SK-N-MC (cell line): ENCODE data around the gene DOC2B.
"Not testable (repeated sequence)": the region's sequence is repeated elsewhere in the genome, so short reads cannot be mapped to it uniquely, and the experiment has no call there.

Experiments used
- DNase-seq: peaks from one replicate; pipeline ENCODE4 v3.0.0-alpha.2; 2011; ENCODE audit warnings: low read depth, low spot score
- H3K27ac ChIP-seq: fragments of 200-600 bp; sonication (generic); 2 replicates; pipeline ENCODE4 v1.5.1; 2016; ENCODE audit warnings: mixed run types
- H3K36me3 ChIP-seq: fragments of 200-600 bp; sonication (generic); 2 replicates; pipeline ENCODE4 v1.6.1; 2017; ENCODE audit warnings: antibody characterized with exemption, low read length, mixed read lengths; ENCODE audit not compliant: insufficient read depth
- H3K4me3 ChIP-seq: fragments of 200-600 bp; sonication (generic); 2 replicates; pipeline ENCODE4 v1.5.1; 2016
- H3K9ac ChIP-seq: fragments of 200-600 bp; sonication (generic); 2 replicates; pipeline ENCODE4 v1.8.0; 2017; ENCODE audit warnings: mixed run types, mixed read lengths; ENCODE audit not compliant: insufficient read length
- H3K9me3 ChIP-seq: fragments of 200-600 bp; sonication (generic); 2 replicates; pipeline ENCODE4 v1.6.1; 2017; ENCODE audit warnings: low read depth, mild to moderate bottlenecking, antibody characterized with exemption, low read length, moderate library complexity, mixed read lengths
- EZH2 ChIP-seq: fragments of 200-600 bp; sonication (generic); IDR thresholded peaks from one replicate; pipeline ENCODE4 v1.6.1; 2017; ENCODE audit warnings: antibody characterized with exemption
- FOXP2 ChIP-seq: optimal IDR thresholded peaks from 2 replicates; pipeline ENCODE3; 2011; ENCODE audit warnings: mild to moderate bottlenecking, moderate library complexity; ENCODE audit not compliant: insufficient read depth; ENCODE audit errors: extremely low read length, control extremely low read depth
- POLR2AphosphoS5 ChIP-seq: IDR thresholded peaks from 2 replicates; pipeline ENCODE4 v1.6.1; 2012; ENCODE audit warnings: mild to moderate bottlenecking, low read depth, low read length, borderline replicate concordance

Gene DOC2B

GRCh38 chr17:213286-214105, 32.0 kb upstream of the DOC2B start:
- Histone ChIP-seq H3K4me3 (no peak overlapping the region), H3K36me3 (no peaks in the 10 kb centered on the region), H3K9ac (no peak overlapping the region), H3K27ac (no peak overlapping the region), H3K9me3 (no peaks in the 10 kb centered on the region)
- DNase-seq: no peak
- TF ChIP-seq POLR2AphosphoS5 (no peak), EZH2 (no peak), FOXP2 (no peak)

GRCh38 chr17:210402-210801, 29.0 kb upstream of the DOC2B start:
- Histone ChIP-seq H3K9ac (no peak overlapping the region), H3K36me3 (no peaks in the 10 kb centered on the region), H3K9me3 (no peaks in the 10 kb centered on the region), H3K27ac (no peak overlapping the region), H3K4me3 (no peak overlapping the region)
- no peak for DNase-seq
- TF ChIP-seq EZH2 (no peak), POLR2AphosphoS5 (no peak), FOXP2 (no peak)

DNA sequence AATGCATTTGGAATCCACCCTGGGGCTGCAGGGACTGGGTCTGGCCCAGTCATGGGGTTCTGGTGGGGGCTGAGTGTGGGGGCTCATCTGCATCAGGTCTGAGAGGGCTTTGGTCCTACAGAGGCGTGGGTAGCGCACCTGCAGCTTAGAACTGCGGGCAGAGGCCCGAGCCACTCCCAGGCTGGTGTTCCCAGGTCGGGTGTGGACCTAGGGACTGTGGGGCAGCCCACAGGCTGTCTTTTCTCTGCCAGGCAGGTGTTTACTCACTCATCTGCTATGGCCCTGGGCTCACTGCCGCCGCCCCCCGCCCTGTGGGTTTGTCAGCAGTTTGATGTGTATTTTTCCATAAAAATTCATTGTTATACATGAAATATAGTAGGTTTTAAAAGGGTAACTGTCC, 27.0 kb upstream of the DOC2B start:
- TF ChIP-seq FOXP2 (no peak), EZH2 (no peak), POLR2AphosphoS5 (no peak)
- Histone ChIP-seq H3K9me3 (no peaks in the 10 kb centered on the region), H3K4me3 (no peak overlapping the region), H3K9ac (no peak overlapping the region), H3K27ac (no peak overlapping the region), H3K36me3 (no peaks in the 10 kb centered on the region)
- DNase-seq: no peak

DNA sequence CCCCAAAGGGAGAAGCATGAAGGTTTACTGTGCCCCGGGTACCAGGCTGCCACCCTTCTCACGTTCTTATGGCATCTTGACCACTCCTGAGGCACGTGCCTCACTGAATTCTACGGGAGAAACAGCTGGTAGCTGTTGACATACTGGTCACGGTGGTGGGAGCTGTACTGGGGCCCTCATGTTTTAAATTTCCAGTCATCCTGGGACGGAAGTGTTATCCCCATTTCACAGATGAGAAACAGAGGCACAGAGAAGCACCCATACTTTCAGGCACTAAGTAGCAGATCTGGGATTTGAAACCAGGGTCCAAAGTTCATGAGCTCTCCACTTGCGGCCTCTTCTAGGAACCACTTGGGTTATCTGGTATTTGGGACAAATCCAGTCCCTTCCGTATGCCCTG, 26.3 kb upstream of the DOC2B start:
- no peak overlapping the region for H3K9ac ChIP-seq
- no peaks in the 10 kb centered on the region for H3K9me3 ChIP-seq
- DNase-seq: no peak
- H3K27ac ChIP-seq: no peak overlapping the region
- no peaks in the 10 kb centered on the region for H3K36me3 ChIP-seq
- TF ChIP-seq FOXP2 (no peak), EZH2 (no peak), POLR2AphosphoS5 (no peak)
- no peak overlapping the region for H3K4me3 ChIP-seq

- Histone ChIP-seq H3K36me3 (no peaks in the 10 kb centered on the region), H3K27ac (no peak overlapping the region), H3K9ac (no peak overlapping the region), H3K4me3 (no peak overlapping the region), H3K9me3 (no peaks in the 10 kb centered on the region)
- DNase-seq: no peak
- TF ChIP-seq EZH2 (no peak), FOXP2 (no peak)
Measured at GRCh38 chr17:206941-207560, 25.6 kb upstream of the DOC2B start.

DNA sequence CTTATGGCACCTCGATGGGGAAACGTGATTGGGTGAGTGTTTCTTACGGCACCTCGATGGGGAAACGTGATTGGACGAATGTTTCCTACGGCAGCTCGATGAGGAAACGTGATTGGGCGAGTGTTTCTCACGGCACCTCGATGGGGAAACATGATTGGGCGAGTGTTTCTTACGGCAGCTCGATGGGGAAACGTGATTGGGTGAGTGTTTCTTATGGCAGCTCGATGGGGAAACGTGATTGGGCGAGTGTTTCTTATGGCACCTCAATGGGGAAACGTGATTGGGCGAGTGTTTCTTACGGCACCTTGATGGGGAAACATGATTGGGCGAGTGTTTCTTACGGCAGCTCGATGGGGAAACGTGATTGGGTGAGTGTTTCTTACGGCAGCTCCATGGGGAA, 25.0 kb upstream of the DOC2B start:
- not testable (repeated sequence) for H3K4me3 ChIP-seq, DNase-seq, H3K9me3 ChIP-seq, H3K36me3 ChIP-seq, H3K27ac ChIP-seq, H3K9ac ChIP-seq

DNA sequence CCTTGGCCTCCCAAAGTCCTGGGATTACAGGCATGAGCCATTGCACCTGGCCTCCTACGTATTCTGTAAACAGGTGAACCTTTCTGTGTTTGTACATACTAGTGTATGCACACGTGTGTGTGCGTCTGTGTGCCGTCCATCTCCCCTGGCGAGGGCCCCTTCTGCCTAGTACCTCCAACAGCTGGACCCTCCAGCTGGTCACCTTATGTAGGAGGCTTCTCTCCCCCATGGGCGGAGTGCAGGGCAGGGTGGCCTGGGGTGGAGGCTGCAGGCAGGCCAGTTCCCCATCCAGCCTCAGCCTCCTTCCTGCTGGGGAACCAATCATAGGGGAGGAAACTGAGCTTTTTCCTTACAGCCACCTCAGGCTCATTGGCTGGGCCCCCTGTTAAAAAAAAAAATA, 24.4 kb upstream of the DOC2B start:
- H3K36me3 ChIP-seq: no peaks in the 10 kb centered on the region
- no peaks in the 10 kb centered on the region for H3K9me3 ChIP-seq
- no peak overlapping the region for H3K9ac ChIP-seq
- no peak for TF ChIP-seq FOXP2
- TF ChIP-seq EZH2: no peak
- no peak for TF ChIP-seq POLR2AphosphoS5
- H3K27ac ChIP-seq: no peak overlapping the region
- DNase-seq: no peak
- no peak overlapping the region for H3K4me3 ChIP-seq

DNA sequence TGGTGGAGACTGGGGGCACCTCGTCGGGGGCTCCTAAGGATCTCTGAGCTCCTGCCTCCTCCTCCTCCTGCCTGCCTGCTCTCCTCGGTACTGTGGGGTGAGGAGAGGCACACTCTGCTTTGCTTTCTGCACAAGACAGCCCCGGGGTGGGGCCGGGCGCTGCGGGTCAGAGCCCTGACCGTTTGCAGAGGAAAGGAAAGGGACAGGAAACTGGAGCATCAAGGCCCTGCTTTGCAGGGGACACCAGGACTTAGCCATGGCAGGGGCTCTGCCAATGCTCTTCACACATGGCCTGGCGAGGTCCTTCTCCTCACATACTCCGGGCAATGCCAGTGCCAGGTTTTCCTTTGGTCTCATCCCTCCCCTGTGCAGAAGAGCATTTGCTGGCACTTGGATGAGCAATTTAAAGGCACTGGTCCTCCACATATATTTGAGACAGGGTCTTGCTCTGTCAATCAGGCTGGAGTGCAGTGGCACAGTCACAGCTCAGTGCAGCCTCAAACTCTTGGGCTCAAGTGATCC, 23.8 kb upstream of the DOC2B start:
- DNase-seq: no peak
- Histone ChIP-seq H3K36me3 (no peaks in the 10 kb centered on the region), H3K27ac (no peak overlapping the region), H3K4me3 (no peak overlapping the region), H3K9ac (no peak overlapping the region), H3K9me3 (no peaks in the 10 kb centered on the region)
- TF ChIP-seq FOXP2: no peak
